ENCODE results near the gene PAPOLA.

GRCh38 chr14:96502621-96503305 is 581 bp downstream of the PAPOLA start:
- TF ChIP-seq POLR2A (IDR thresholded peaks at IDR 0.05) = no peak
- TF ChIP-seq, protein P1, sequence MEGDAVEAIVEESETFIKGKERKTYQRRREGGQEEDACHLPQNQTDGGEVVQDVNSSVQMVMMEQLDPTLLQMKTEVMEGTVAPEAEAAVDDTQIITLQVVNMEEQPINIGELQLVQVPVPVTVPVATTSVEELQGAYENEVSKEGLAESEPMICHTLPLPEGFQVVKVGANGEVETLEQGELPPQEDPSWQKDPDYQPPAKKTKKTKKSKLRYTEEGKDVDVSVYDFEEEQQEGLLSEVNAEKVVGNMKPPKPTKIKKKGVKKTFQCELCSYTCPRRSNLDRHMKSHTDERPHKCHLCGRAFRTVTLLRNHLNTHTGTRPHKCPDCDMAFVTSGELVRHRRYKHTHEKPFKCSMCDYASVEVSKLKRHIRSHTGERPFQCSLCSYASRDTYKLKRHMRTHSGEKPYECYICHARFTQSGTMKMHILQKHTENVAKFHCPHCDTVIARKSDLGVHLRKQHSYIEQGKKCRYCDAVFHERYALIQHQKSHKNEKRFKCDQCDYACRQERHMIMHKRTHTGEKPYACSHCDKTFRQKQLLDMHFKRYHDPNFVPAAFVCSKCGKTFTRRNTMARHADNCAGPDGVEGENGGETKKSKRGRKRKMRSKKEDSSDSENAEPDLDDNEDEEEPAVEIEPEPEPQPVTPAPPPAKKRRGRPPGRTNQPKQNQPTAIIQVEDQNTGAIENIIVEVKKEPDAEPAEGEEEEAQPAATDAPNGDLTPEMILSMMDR (IDR thresholded peaks at IDR 0.05) = no peak
